ENCODE results near the gene CRYGC.

CRYGC gene

GRCh38 chr2:208129744-208130711, at the start of gene CRYGC:
Gene CRYGC (minus strand): TSS chr2:208129828. CDS start chr2:208129792, 36 bp downstream.
- no peak for DNase-seq (ENCODE audit: extremely low read depth, insufficient read length)
- Histone ChIP-seq H3K4me3 (replicated peaks; ENCODE audit: low read depth, low read length) (no peak within 1 kb of the TSS), H3K27me3 (replicated peaks; ENCODE audit: control insufficient read depth, insufficient read depth, low read length) (no peaks in the 10 kb centered on the region), H3K36me3 (ENCODE audit: control insufficient read depth, insufficient read depth, low read length) (no peaks in the 10 kb centered on the region)
- TF ChIP-seq CTCF (IDR thresholded peaks at IDR 0.05; ENCODE audit: insufficient read depth, low read length, poor library complexity, severe bottlenecking): no peak

- H3K4me3 ChIP-seq (replicated peaks; ENCODE audit: low read depth, low read length): no peak overlapping the region
- H3K27me3 ChIP-seq (replicated peaks; ENCODE audit: control insufficient read depth, insufficient read depth, low read length): no peaks in the 10 kb centered on the region
- no peak for TF ChIP-seq CTCF (IDR thresholded peaks at IDR 0.05; ENCODE audit: insufficient read depth, low read length, poor library complexity, severe bottlenecking)
- H3K36me3 ChIP-seq (ENCODE audit: control insufficient read depth, insufficient read depth, low read length): no peaks in the 10 kb centered on the region
- no peak for DNase-seq (ENCODE audit: extremely low read depth, insufficient read length)
These were observed 49.5 kb upstream of the CRYGC start for GRCh38 chr2:208179028-208179609.

- Histone ChIP-seq H3K36me3 (ENCODE audit: control insufficient read depth, insufficient read depth, low read length) (no peaks in the 10 kb centered on the region), H3K4me3 (replicated peaks; ENCODE audit: low read depth, low read length) (no peak overlapping the region), H3K27me3 (replicated peaks; ENCODE audit: control insufficient read depth, insufficient read depth, low read length) (no peaks in the 10 kb centered on the region)
- no peak for DNase-seq (ENCODE audit: extremely low read depth, insufficient read length)
- no peak for TF ChIP-seq CTCF (IDR thresholded peaks at IDR 0.05; ENCODE audit: insufficient read depth, low read length, poor library complexity, severe bottlenecking)
These were observed 46.2 kb upstream of the CRYGC start for GRCh38 chr2:208175840-208176153.

- Histone ChIP-seq H3K36me3 (ENCODE audit: control insufficient read depth, insufficient read depth, low read length) (no peaks in the 10 kb centered on the region), H3K27me3 (replicated peaks; ENCODE audit: control insufficient read depth, insufficient read depth, low read length) (no peaks in the 10 kb centered on the region), H3K4me3 (replicated peaks; ENCODE audit: low read depth, low read length) (no peak overlapping the region)
- no peak for DNase-seq (ENCODE audit: extremely low read depth, insufficient read length)
- TF ChIP-seq CTCF (IDR thresholded peaks at IDR 0.05; ENCODE audit: insufficient read depth, low read length, poor library complexity, severe bottlenecking): peak; percentile 91
These were observed 45.6 kb upstream of the CRYGC start for GRCh38 chr2:208175069-208175839.

GRCh38 chr2:208174144-208174543, 44.5 kb upstream of the CRYGC start:
- Histone ChIP-seq H3K27me3 (replicated peaks; ENCODE audit: control insufficient read depth, insufficient read depth, low read length) (no peaks in the 10 kb centered on the region), H3K4me3 (replicated peaks; ENCODE audit: low read depth, low read length) (no peak overlapping the region), H3K36me3 (ENCODE audit: control insufficient read depth, insufficient read depth, low read length) (no peaks in the 10 kb centered on the region)
- no peak for DNase-seq (ENCODE audit: extremely low read depth, insufficient read length)
- TF ChIP-seq CTCF (IDR thresholded peaks at IDR 0.05; ENCODE audit: insufficient read depth, low read length, poor library complexity, severe bottlenecking): no peak

Measured in GM06990 (cell line).